Astrocyte (in vitro differentiated cells and primary cell): Measurements from ENCODE around the gene ZFP30. TPM values are rescaled to one million over a fixed set of nuclear protein-coding genes. Genes with fewer than 3 reads are reported as not detected.

Source experiments
- DNase-seq: peaks from one replicate; pipeline ENCODE4 v3.0.0-alpha.2; 2010; ENCODE audit warnings: low read depth
- FAIRE-seq: peaks from 2 replicates; lab custom pipeline; 2011; peaks lifted over from hg19 to GRCh38; lab: Jason Lieb, UNC
- H2AFZ ChIP-seq: 2 replicates; pipeline ENCODE4 v1.6.0; 2012; ENCODE audit warnings: low read depth, low read length, inconsistent platforms
- H3K27ac ChIP-seq: 2 replicates; pipeline ENCODE4 v1.5.1; 2011; ENCODE audit warnings: low read depth, low read length, inconsistent platforms
- H3K27me3 ChIP-seq: 2 replicates; pipeline ENCODE4 v1.6.0; 2011; ENCODE audit warnings: low read length, inconsistent platforms; ENCODE audit not compliant: insufficient read depth
- H3K36me3 ChIP-seq: 2 replicates; pipeline ENCODE4 v1.5.1; 2011; ENCODE audit warnings: low read length, inconsistent platforms; ENCODE audit not compliant: insufficient read depth
- H3K4me1 ChIP-seq: 2 replicates; pipeline ENCODE4 v1.5.1; 2011; ENCODE audit warnings: low read length, inconsistent platforms; ENCODE audit not compliant: insufficient read depth
- H3K4me2 ChIP-seq: 2 replicates; pipeline ENCODE4 v1.6.0; 2012; ENCODE audit warnings: low read length, inconsistent platforms
- H3K4me3 ChIP-seq: 2 replicates; pipeline ENCODE4 v1.5.1; 2011; ENCODE audit warnings: low read depth, mild to moderate bottlenecking, low read length, inconsistent platforms; ENCODE audit not compliant: insufficient read depth
- H3K79me2 ChIP-seq: 2 replicates; pipeline ENCODE4 v1.6.0; 2012; ENCODE audit warnings: mild to moderate bottlenecking, low read length, inconsistent platforms; ENCODE audit not compliant: insufficient read depth
- H3K9ac ChIP-seq: 2 replicates; pipeline ENCODE4 v1.6.0; 2012; ENCODE audit warnings: mild to moderate bottlenecking, low read length, inconsistent platforms
- H3K9me3 ChIP-seq: 2 replicates; pipeline ENCODE4 v1.5.1; 2012; ENCODE audit warnings: low read depth, mild to moderate bottlenecking, low read length, inconsistent platforms; ENCODE audit not compliant: insufficient read depth
- H4K20me1 ChIP-seq: 2 replicates; pipeline ENCODE4 v1.6.0; 2012; ENCODE audit warnings: low read length, inconsistent platforms; ENCODE audit not compliant: insufficient read depth
- H3K27ac Mint-ChIP-seq: one replicate; pipeline ENCODE4 v1.8.0; 2021; ENCODE audit warnings: mild to moderate bottlenecking, mixed read lengths; ENCODE audit not compliant: unreplicated experiment
- H3K27me3 Mint-ChIP-seq: one replicate; pipeline ENCODE4 v1.8.0; 2021; ENCODE audit warnings: low read depth, mixed read lengths; ENCODE audit not compliant: unreplicated experiment
- H3K36me3 Mint-ChIP-seq: one replicate; pipeline ENCODE4 v1.8.0; 2021; ENCODE audit warnings: low read depth, mixed read lengths; ENCODE audit not compliant: unreplicated experiment
- H3K4me1 Mint-ChIP-seq: one replicate; pipeline ENCODE4 v1.8.0; 2021; ENCODE audit warnings: low read depth, mixed read lengths; ENCODE audit not compliant: unreplicated experiment
- H3K4me3 Mint-ChIP-seq: one replicate; pipeline ENCODE4 v1.8.0; 2021; ENCODE audit warnings: mild to moderate bottlenecking, moderate library complexity, mixed read lengths; ENCODE audit not compliant: unreplicated experiment
- H3K9me3 Mint-ChIP-seq: one replicate; pipeline ENCODE4 v1.8.0; 2021; ENCODE audit warnings: mild to moderate bottlenecking, mixed read lengths; ENCODE audit not compliant: unreplicated experiment
- EZH2 ChIP-seq: IDR thresholded peaks from 2 replicates; pipeline ENCODE4 v1.6.1; 2012; ENCODE audit warnings: mild to moderate bottlenecking, low read length, inconsistent platforms; ENCODE audit not compliant: insufficient read depth
- total RNA-seq: library from RNA; stranded (reverse); gene quantifications from 2 replicates; pipeline ENCODE4 v1.2.1, GENCODE V29; 2021
- TF ChIP-seq, protein P1 (sequence below): IDR thresholded peaks from 2 replicates; pipeline ENCODE4 v1.5.1; 2011; ENCODE audit warnings: low read depth, mild to moderate bottlenecking, inconsistent platforms, low read length, moderate library complexity; ENCODE audit not compliant: insufficient read depth

ZFP30 gene
- total RNA-seq, 1 donor from 2014 or later: 13.9 TPM

DNA sequence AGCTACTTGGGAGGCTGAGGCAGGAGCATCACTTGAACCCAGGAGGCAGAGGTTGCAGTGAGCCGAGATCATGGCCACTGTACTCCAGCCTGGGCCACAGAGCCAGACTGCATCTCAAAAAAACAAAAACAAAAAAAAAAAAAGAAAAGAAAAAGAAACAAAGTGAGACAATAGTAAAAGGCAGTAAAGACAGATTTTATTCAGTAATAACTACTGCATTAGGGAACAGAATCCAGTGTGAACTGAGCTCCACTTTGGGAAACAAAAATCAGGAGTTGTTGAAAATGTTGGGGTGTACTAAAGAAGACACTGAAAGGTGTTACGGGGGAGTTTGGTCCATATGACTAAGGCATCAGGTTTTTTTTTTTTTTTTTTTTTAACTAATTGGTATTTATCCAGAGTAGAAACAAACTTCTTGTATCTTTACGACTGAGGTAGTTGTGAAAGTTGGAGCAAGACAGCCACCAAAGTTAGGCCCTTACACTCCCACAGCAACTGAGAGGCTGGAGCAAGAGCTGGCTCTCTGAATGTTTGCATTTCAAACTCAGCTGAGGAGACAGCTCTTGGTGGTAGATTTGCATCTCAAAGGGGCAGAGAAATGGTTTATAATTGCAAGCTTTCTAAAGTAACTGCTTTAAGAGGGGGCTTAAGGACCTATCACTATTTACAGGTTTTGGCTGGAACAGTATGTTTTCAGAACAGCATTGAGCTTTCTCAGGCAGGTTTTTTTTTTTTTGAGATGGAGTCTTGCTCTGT lies 40.1 kb upstream of the ZFP30 start:
- Histone ChIP-seq H3K9me3 (peaks cover 29% of the 10 kb centered on the region), H3K4me1 (no peaks in the 10 kb centered on the region), H3K9ac (no peak overlapping the region), H2AFZ (no peak overlapping the region), H3K4me2 (no peak overlapping the region), H3K27ac (no peak overlapping the region), H3K36me3 (peaks cover 15% of the 10 kb centered on the region), H4K20me1 (no peaks in the 10 kb centered on the region), H3K4me3 (no peak overlapping the region), H3K27me3 (no peaks in the 10 kb centered on the region), H3K79me2 (no peaks in the 10 kb centered on the region)
- Mint-ChIP-seq H3K27ac (no peak overlapping the region), H3K36me3 (peaks cover 44% of the 10 kb centered on the region), H3K27me3 (no peaks in the 10 kb centered on the region), H3K4me1 (no peaks in the 10 kb centered on the region), H3K9me3 (peaks cover 54% of the 10 kb centered on the region), H3K4me3 (no peak overlapping the region)
- FAIRE-seq (no peak), DNase-seq (no peak)
- TF ChIP-seq, protein P1, sequence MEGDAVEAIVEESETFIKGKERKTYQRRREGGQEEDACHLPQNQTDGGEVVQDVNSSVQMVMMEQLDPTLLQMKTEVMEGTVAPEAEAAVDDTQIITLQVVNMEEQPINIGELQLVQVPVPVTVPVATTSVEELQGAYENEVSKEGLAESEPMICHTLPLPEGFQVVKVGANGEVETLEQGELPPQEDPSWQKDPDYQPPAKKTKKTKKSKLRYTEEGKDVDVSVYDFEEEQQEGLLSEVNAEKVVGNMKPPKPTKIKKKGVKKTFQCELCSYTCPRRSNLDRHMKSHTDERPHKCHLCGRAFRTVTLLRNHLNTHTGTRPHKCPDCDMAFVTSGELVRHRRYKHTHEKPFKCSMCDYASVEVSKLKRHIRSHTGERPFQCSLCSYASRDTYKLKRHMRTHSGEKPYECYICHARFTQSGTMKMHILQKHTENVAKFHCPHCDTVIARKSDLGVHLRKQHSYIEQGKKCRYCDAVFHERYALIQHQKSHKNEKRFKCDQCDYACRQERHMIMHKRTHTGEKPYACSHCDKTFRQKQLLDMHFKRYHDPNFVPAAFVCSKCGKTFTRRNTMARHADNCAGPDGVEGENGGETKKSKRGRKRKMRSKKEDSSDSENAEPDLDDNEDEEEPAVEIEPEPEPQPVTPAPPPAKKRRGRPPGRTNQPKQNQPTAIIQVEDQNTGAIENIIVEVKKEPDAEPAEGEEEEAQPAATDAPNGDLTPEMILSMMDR: no peak
- TF ChIP-seq EZH2: no peak

DNA sequence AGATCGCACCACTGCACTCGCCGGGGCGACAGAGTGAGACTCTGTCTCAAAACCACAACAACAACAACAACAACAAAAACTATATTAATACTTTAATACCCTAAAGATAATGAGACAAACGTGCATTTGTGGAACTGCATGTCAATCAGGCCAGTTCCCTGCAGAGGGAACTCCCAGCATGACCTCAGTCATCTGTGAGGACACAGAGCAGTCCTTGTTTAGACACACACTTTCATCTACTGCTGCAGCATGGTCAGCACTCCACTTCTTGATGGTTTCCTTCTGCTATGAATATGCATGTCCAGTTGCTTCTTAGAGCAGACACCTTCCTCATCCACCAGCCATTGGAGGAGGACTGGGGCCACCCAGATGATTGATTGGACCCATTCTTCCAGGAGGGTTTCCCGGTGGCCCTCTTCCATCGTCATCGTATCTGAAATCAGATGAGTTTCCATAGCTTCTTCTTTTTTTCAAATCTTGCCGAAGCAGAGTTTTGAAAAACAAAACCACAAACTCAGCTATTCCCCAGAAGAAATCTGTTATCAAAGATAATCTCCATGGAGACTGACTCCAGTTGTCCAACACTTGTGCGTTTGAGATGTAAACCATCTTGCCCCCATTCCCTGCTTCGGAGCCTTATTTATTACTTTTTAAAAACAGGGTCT lies 37.8 kb upstream of the ZFP30 start:
- peak overlapping the region; percentile 1 for H2AFZ ChIP-seq
- no peak for TF ChIP-seq EZH2
- TF ChIP-seq, protein P1: no peak
- no peaks in the 10 kb centered on the region for H3K27me3 ChIP-seq
- Mint-ChIP-seq H3K36me3 (peaks cover 27% of the 10 kb centered on the region), H3K4me1 (no peaks in the 10 kb centered on the region), H3K4me3 (no peak overlapping the region), H3K27ac (no peak overlapping the region), H3K27me3 (no peaks in the 10 kb centered on the region), H3K9me3 (peaks cover 33% of the 10 kb centered on the region)
- no peaks in the 10 kb centered on the region for H3K79me2 ChIP-seq
- H3K9me3 ChIP-seq: peaks cover 15% of the 10 kb centered on the region
- no peaks in the 10 kb centered on the region for H4K20me1 ChIP-seq
- DNase-seq (no peak), FAIRE-seq (no peak)
- no peaks in the 10 kb centered on the region for H3K36me3 ChIP-seq
- no peak overlapping the region for H3K27ac ChIP-seq
- no peak overlapping the region for H3K4me2 ChIP-seq
- H3K4me1 ChIP-seq: no peaks in the 10 kb centered on the region
- H3K4me3 ChIP-seq: no peak overlapping the region
- H3K9ac ChIP-seq: no peak overlapping the region
